Smooth muscle cell of the umbilical artery (primary cell): Measurements from ENCODE around the gene IFNAR2. TPM values are rescaled to one million over a fixed set of nuclear protein-coding genes. Genes with fewer than 3 reads are reported as not detected.

ENCODE experiments used
- total RNA-seq: library from RNA; depleted of rRNA; stranded (reverse); fragments of >200 nt; gene quantifications from 2 replicates; pipeline ENCODE4 v1.2.3, GENCODE V29; 2014

The IFNAR2 gene
- total RNA-seq, result 6.8 and 9.5 TPM in 2 replicates

GRCh38 chr21:33229784-33230544 is at the start of gene IFNAR2:
TSS of gene IFNAR2 (plus strand) at chr21:33229938. CDS start at chr21:33241923, 11,985 bp downstream.

GRCh38 chr21:33266050-33266788 is 36.5 kb downstream of the IFNAR2 start, which contains the start of gene IL10RB:
TSS of gene IL10RB (plus strand) at chr21:33266367. CDS start at chr21:33266466, 99 bp downstream.

Other genes starting within 250 kb of the IFNAR2 start
- not detected in 2 replicates for gene OLIG2, start 204.0 kb upstream of the IFNAR2 start, total RNA-seq
- gene OLIG1, start 159.8 kb upstream of the IFNAR2 start, total RNA-seq, result not detected in 2 replicates
- 33.9 and 56.4 TPM in 2 replicates for gene IL10RB, start 36.4 kb downstream of the IFNAR2 start, total RNA-seq
- 35.9 and 57.0 TPM in 2 replicates for gene IFNAR1, start 95.0 kb downstream of the IFNAR2 start, total RNA-seq
- 85.8 and 86.5 TPM in 2 replicates for gene IFNGR2, start 173.5 kb downstream of the IFNAR2 start, total RNA-seq